Uterus (tissue), 4 donors: Measurements from ENCODE around the gene LRIT1. TPM values are rescaled to one million over a fixed set of nuclear protein-coding genes. Genes with fewer than 3 reads are reported as not detected.

Experiments
- DNase-seq, 2 donors: peaks; one replicate each; pipeline ENCODE4 v3.0.0-alpha.2; 2019 to 2020
- H3K27ac ChIP-seq, 2 donors: fragments of 200-600 bp; sonication (generic); 1 replicate in 1 of 2; 2 replicates in 1 of 2; pipeline ENCODE4 v1.5.1; 2016 to 2018
- H3K27me3 ChIP-seq, 2 donors: fragments of 200-600 bp; sonication (generic); one replicate each; pipeline ENCODE4 v1.5.1; 2018 to 2019; ENCODE audit warnings: control low read depth in 1 of 2
- H3K36me3 ChIP-seq, 2 donors: fragments of 200-600 bp; sonication (generic); one replicate each; pipeline ENCODE4 v1.5.1; 2019; ENCODE audit warnings: control low read depth in 1 of 2
- H3K4me1 ChIP-seq, 2 donors: fragments of 200-600 bp; sonication (generic); one replicate each; pipeline ENCODE4 v1.5.1; 2018 to 2019; ENCODE audit warnings: control low read depth in 1 of 2
- H3K4me3 ChIP-seq, 2 donors: fragments of 200-600 bp; sonication (generic); 1 replicate in 1 of 2; 2 replicates in 1 of 2; pipeline ENCODE4 v1.5.1; 2018 to 2019; ENCODE audit warnings: mild to moderate bottlenecking in 1 of 2
- H3K9me3 ChIP-seq, 2 donors: fragments of 200-600 bp; sonication (generic); one replicate each; pipeline ENCODE4 v1.5.1; 2019; ENCODE audit warnings: control low read depth in 1 of 2
- POLR2A ChIP-seq, 2 donors: fragments of 450-650 bp; IDR thresholded peaks; one replicate each; pipeline ENCODE4 v1.6.1; 2016; ENCODE audit warnings: antibody characterized with exemption in 2 of 2, mild to moderate bottlenecking in 1 of 2, moderate library complexity in 1 of 2
- intact Hi-C: fragments of 100-400 bp; cut with DNase I; formaldehyde crosslinking; loops from one replicate; pipeline ENCODE4 v1.15.1; 2023; ENCODE audit warnings: low total_unique reads
- total RNA-seq, 4 donors: library from RNA; depleted of rRNA in 3 of 4; stranded (reverse); fragments of >200 nt in 3 of 4; gene quantifications; one replicate each; pipeline versions ENCODE4 v1.1.0 to v1.2.4, GENCODE V29; 2014 to 2023
- TF ChIP-seq, protein P1 (sequence below), 4 experiments: fragments of 200-600 bp in 2 of 4; fragments of 450-650 bp in 2 of 4; sonication (generic) in 2 of 4; IDR thresholded peaks; one replicate each; pipeline ENCODE4 v1.5.1; 2016 to 2019; ENCODE audit warnings: antibody characterized with exemption in 4 of 4, mild to moderate bottlenecking in 2 of 4, moderate library complexity in 1 of 4
- donor health status: DM: yes; HTN: yes; CAD: no.

LRIT1 gene
- total RNA-seq, 4 donors from 2014 or later = not detected

GRCh38 chr10:84208023-84208422 lies 33.3 kb downstream of the LRIT1 start:
- intact Hi-C loops = no loop called here
- Histone ChIP-seq H3K36me3 (no peaks in the 10 kb centered on the region), H3K9me3 (no peaks in the 10 kb centered on the region), H3K27ac (no peak overlapping the region), H3K4me3 (no peak overlapping the region), H3K4me1 (no peaks in the 10 kb centered on the region), H3K27me3 (no peaks in the 10 kb centered on the region)
- TF ChIP-seq POLR2A (IDR thresholded peaks at IDR 0.05) = no peak
- TF ChIP-seq, protein P1, sequence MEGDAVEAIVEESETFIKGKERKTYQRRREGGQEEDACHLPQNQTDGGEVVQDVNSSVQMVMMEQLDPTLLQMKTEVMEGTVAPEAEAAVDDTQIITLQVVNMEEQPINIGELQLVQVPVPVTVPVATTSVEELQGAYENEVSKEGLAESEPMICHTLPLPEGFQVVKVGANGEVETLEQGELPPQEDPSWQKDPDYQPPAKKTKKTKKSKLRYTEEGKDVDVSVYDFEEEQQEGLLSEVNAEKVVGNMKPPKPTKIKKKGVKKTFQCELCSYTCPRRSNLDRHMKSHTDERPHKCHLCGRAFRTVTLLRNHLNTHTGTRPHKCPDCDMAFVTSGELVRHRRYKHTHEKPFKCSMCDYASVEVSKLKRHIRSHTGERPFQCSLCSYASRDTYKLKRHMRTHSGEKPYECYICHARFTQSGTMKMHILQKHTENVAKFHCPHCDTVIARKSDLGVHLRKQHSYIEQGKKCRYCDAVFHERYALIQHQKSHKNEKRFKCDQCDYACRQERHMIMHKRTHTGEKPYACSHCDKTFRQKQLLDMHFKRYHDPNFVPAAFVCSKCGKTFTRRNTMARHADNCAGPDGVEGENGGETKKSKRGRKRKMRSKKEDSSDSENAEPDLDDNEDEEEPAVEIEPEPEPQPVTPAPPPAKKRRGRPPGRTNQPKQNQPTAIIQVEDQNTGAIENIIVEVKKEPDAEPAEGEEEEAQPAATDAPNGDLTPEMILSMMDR (IDR thresholded peaks at IDR 0.05) = no peak
- no peak for DNase-seq

DNA sequence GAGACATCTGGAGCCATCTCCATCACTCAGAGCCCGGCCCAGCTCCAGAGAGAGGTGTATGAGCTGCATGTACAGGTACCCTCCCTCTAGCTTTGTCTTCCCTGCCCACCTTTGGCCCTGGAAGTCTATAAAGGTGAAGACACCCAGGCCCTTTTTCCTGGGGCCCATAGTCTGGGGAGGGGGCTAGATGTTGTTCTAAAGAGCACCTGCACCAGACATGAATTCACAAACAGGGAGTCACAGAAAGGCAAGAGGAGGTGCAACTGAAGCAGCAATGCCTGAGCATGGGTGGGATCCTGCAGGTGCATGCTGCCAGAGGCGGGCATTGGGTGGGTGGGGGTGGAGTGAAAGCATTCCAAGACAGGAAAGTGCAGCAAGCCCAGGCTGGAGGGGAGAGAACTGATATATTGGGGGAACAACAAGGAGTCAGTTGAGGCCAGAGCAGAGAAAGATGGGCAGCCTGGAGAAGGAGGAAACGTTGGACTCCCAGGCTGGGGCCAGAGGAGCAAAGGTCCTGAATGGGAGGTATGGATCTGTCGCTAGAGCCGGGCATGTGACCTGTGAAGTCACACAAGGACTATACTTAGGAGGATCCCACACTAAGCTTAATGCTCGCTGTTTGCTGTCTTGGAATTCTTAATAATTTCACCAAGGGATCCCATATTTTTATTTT lies 35.4 kb downstream of the LRIT1 start:
- H3K9me3 ChIP-seq = no peaks in the 10 kb centered on the region
- H3K27ac ChIP-seq = no peak overlapping the region
- TF ChIP-seq, protein P1 (IDR thresholded peaks at IDR 0.05) = no peak
- TF ChIP-seq POLR2A (IDR thresholded peaks at IDR 0.05) = no peak
- no peaks in the 10 kb centered on the region for H3K4me1 ChIP-seq
- H3K36me3 ChIP-seq = no peaks in the 10 kb centered on the region
- H3K27me3 ChIP-seq = no peaks in the 10 kb centered on the region
- intact Hi-C loops = no loop called here
- DNase-seq = no peak
- H3K4me3 ChIP-seq = no peak overlapping the region

GRCh38 chr10:84205049-84205852 lies 36.1 kb downstream of the LRIT1 start:
- intact Hi-C loops = no loop called here
- Histone ChIP-seq H3K27ac (no peak overlapping the region), H3K4me1 (no peaks in the 10 kb centered on the region), H3K27me3 (no peaks in the 10 kb centered on the region), H3K36me3 (no peaks in the 10 kb centered on the region), H3K4me3 (no peak overlapping the region), H3K9me3 (no peaks in the 10 kb centered on the region)
- DNase-seq = no peak
- TF ChIP-seq, protein P1 (IDR thresholded peaks at IDR 0.05) = peak in 1 of 4 experiments; percentile 22
- TF ChIP-seq POLR2A (IDR thresholded peaks at IDR 0.05) = no peak

DNA sequence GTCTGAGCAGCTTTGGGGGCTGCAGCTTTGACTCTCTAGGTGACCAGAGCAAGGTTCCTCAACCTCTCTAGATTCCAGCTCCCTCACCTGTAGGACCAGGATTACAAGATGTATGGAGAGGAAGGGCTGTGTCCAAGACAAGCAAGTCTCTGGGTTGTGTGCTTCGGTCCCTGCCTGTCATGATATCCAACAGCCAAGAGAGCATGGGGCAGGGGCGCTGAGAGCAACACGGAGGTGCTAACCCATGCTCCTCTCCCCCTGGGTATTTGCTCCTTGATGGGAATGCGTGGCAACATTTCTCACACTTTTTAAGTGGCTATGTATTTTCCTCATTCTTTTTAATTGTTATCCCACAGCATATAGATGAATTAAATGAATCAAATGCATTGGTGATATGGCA lies 36.7 kb downstream of the LRIT1 start:
- Histone ChIP-seq H3K4me1 (no peaks in the 10 kb centered on the region), H3K4me3 (no peak overlapping the region), H3K36me3 (no peaks in the 10 kb centered on the region), H3K9me3 (no peaks in the 10 kb centered on the region), H3K27me3 (no peaks in the 10 kb centered on the region), H3K27ac (no peak overlapping the region)
- DNase-seq = no peak
- intact Hi-C loops = no loop called here
- no peak for TF ChIP-seq POLR2A (IDR thresholded peaks at IDR 0.05)
- TF ChIP-seq, protein P1 (IDR thresholded peaks at IDR 0.05) = no peak

DNA sequence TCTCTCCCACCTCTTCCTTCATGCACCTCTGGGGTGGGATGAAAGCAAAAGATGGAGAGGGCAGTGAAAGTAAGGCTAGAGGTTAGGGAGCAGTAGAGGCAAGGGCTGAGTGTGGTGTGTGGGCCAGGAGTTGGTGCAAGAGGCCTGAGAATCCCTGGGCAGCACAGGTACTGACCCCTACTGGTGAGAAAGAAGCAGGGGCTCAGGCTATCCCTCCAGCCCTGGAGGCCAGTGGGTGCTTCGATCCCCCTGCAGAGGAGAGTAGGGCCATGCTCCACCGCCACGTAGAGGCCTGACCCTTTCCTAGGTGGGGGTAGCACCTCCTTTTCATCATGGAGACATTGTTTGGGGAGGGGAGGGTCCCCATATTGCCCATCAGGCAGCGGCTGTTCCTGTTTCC lies 37.2 kb downstream of the LRIT1 start:
- TF ChIP-seq, protein P1 (IDR thresholded peaks at IDR 0.05) = no peak
- no peak for TF ChIP-seq POLR2A (IDR thresholded peaks at IDR 0.05)
- DNase-seq = no peak
- Histone ChIP-seq H3K9me3 (no peaks in the 10 kb centered on the region), H3K27me3 (no peaks in the 10 kb centered on the region), H3K4me1 (no peaks in the 10 kb centered on the region), H3K36me3 (no peaks in the 10 kb centered on the region), H3K4me3 (no peak overlapping the region), H3K27ac (no peak overlapping the region)
- intact Hi-C loops = no loop called here
